ELR (cell line): ENCODE measurements around the gene RFTN1.
A peak's percentile ranks its signal among the peaks of the same experiment; 100 is the strongest.
"Not testable (repeated sequence)": the region's sequence is repeated elsewhere in the genome, so short reads cannot be mapped to it uniquely, and the experiment has no call there.

Source experiments
- DNase-seq: peaks from one replicate; pipeline ENCODE4 v3.0.0-alpha.2; 2015; ENCODE audit warnings: low read depth

The RFTN1 gene

GRCh38 chr3:16326724-16327349 is 186.7 kb downstream of the RFTN1 start:
- no peak for DNase-seq

- no peak for DNase-seq
These were observed 187.6 kb downstream of the RFTN1 start for GRCh38 chr3:16325850-16326249.

- no peak for DNase-seq
These were observed 189.8 kb downstream of the RFTN1 start for GRCh38 chr3:16323737-16324136.

GRCh38 chr3:16322189-16322588 is 191.3 kb downstream of the RFTN1 start:
- DNase-seq, result no peak

GRCh38 chr3:16320711-16321110 is 192.8 kb downstream of the RFTN1 start:
- DNase-seq, result no peak

- no peak for DNase-seq
These were observed 193.8 kb downstream of the RFTN1 start for GRCh38 chr3:16319723-16320122.

GRCh38 chr3:16319307-16319706 is 194.2 kb downstream of the RFTN1 start:
- DNase-seq, result peak; percentile 47

- DNase-seq, result no peak
These were observed 195.3 kb downstream of the RFTN1 start for GRCh38 chr3:16318176-16318575.

GRCh38 chr3:16317561-16317945 is 195.9 kb downstream of the RFTN1 start:
- DNase-seq, result no peak

GRCh38 chr3:16316847-16317560 is 196.5 kb downstream of the RFTN1 start:
- no peak for DNase-seq

- DNase-seq, result no peak
These were observed 197.1 kb downstream of the RFTN1 start for GRCh38 chr3:16316396-16316795.

- no peak for DNase-seq
These were observed 197.9 kb downstream of the RFTN1 start for GRCh38 chr3:16315623-16316022.

- DNase-seq, result no peak
These were observed 199.4 kb downstream of the RFTN1 start for GRCh38 chr3:16313886-16314645.

- peak; percentile 8 for DNase-seq
These were observed 201.5 kb downstream of the RFTN1 start for GRCh38 chr3:16311960-16312451.

GRCh38 chr3:16310486-16310885 is 203.0 kb downstream of the RFTN1 start:
- DNase-seq, result not testable (repeated sequence)

GRCh38 chr3:16309558-16309957 is 203.9 kb downstream of the RFTN1 start:
- DNase-seq, result peak; percentile 72

- DNase-seq, result no peak
These were observed 204.8 kb downstream of the RFTN1 start for GRCh38 chr3:16308727-16309126.

GRCh38 chr3:16307832-16308531 is 205.5 kb downstream of the RFTN1 start:
- peak; percentile 19 for DNase-seq

GRCh38 chr3:16305111-16305541 is 208.4 kb downstream of the RFTN1 start:
- no peak for DNase-seq

- DNase-seq, result no peak
These were observed 209.2 kb downstream of the RFTN1 start for GRCh38 chr3:16304061-16305010.

GRCh38 chr3:16303037-16303575 is 210.4 kb downstream of the RFTN1 start:
- no peak for DNase-seq
